Measurements from ENCODE around the gene SYNJ2. TPM values are rescaled to one million over a fixed set of nuclear protein-coding genes. Genes with fewer than 3 reads are reported as not detected.

Gene SYNJ2
- total and polyA plus RNA-seq, 7 experiments from 2014 or later = 12.0 to 36.6 (median 22.5) TPM

GRCh38 chr6:158076548-158076947, 94.9 kb downstream of the SYNJ2 start:
- peaks cover 0 to 74% (median 14%) of the 10 kb centered on the region in 3 experiments for H3K36me3 ChIP-seq (ENCODE audit: control insufficient read depth in 2 of 3, insufficient read depth in 3 of 3, low read length in 3 of 3)
- no peak for DNase-seq
- no peak overlapping the region for H3K27ac ChIP-seq (ENCODE audit: low read depth, low read length)
- CTCF ChIA-PET = no interaction called here
- Mint-ChIP-seq H3K27me3 (no peaks in the 10 kb centered on the region), H3K4me1 (peaks cover 5 to 14% (median 6%) of the 10 kb centered on the region in 7 donors), H3K9me3 (no peaks in the 10 kb centered on the region), H3K4me3 (no peak overlapping the region), H3K27ac (no peak overlapping the region), H3K36me3 (peaks cover 4 to 73% (median 39%) of the 10 kb centered on the region in 5 donors)
- intact Hi-C loops (cut with micrococcal nuclease) = loop anchor here in 1 of 2 donors (10.0 kb wide), 1 partner anchor 182 kb away; no protein-coding TSS in a partner anchor
- no peak for ATAC-seq
- POLR2A ChIA-PET = interaction anchor here (0.6 kb wide), 1 partner anchor 161 kb away, joined by 3 read pairs; no protein-coding TSS in a partner anchor
- H3K4me3 ChIP-seq (ENCODE audit: low read length) = no peak overlapping the region
- H3K4me1 ChIP-seq (ENCODE audit: control insufficient read depth in 2 of 2, insufficient read depth in 2 of 2, low read length in 2 of 2) = peaks cover 0 to 5% of the 10 kb centered on the region in 2 donors
- no peaks in the 10 kb centered on the region for H3K27me3 ChIP-seq (ENCODE audit: control insufficient read depth in 2 of 2, insufficient read depth in 2 of 2, low read length in 2 of 2)
- H3K9me3 ChIP-seq (ENCODE audit: control insufficient read depth in 2 of 3, low read length in 3 of 3) = no peaks in the 10 kb centered on the region

DNA sequence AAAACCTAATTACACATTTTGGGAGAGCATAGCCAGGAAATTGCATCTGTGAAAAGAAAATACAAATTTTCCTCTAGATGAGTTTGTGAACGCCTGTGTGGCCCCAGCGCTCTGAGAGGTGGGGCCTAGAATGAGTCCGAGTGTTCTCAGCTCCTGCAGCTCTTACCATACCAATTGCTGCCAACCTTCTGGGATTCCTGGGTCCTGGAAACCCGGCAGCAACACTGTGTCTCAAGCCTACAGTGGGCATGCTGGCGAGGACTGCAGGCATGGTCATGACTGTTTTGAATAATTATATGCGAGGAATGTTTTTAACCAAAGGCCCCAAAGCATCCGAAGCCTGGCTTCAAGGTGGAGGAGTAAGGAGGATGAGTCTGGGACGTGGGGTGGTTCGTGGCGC, 96.0 kb downstream of the SYNJ2 start:
- no peaks in the 10 kb centered on the region for H3K9me3 ChIP-seq (ENCODE audit: control insufficient read depth in 2 of 3, low read length in 3 of 3)
- Mint-ChIP-seq H3K4me1 (peaks cover 0 to 8% (median 0%) of the 10 kb centered on the region in 7 donors), H3K27me3 (no peaks in the 10 kb centered on the region), H3K36me3 (peaks cover 4 to 77% (median 40%) of the 10 kb centered on the region in 5 donors), H3K4me3 (no peak overlapping the region), H3K9me3 (no peaks in the 10 kb centered on the region), H3K27ac (no peak overlapping the region)
- no peak overlapping the region for H3K4me3 ChIP-seq (ENCODE audit: low read length)
- ChIA-PET POLR2A (interaction anchor here (0.7 kb wide), 1 partner anchor 9 kb away, joined by 3 read pairs; no protein-coding TSS in a partner anchor), CTCF (no interaction called here)
- ATAC-seq = no peak
- DNase-seq = no peak
- no peaks in the 10 kb centered on the region for H3K27me3 ChIP-seq (ENCODE audit: control insufficient read depth in 2 of 2, insufficient read depth in 2 of 2, low read length in 2 of 2)
- H3K36me3 ChIP-seq (ENCODE audit: control insufficient read depth in 2 of 3, insufficient read depth in 3 of 3, low read length in 3 of 3) = peaks cover 0 to 75% (median 14%) of the 10 kb centered on the region in 3 experiments
- intact Hi-C loops (cut with micrococcal nuclease) = loop anchor here in 1 of 2 donors (10.0 kb wide), 1 partner anchor 183 kb away; no protein-coding TSS in a partner anchor
- H3K4me1 ChIP-seq (ENCODE audit: control insufficient read depth in 2 of 2, insufficient read depth in 2 of 2, low read length in 2 of 2) = no peaks in the 10 kb centered on the region
- no peak overlapping the region for H3K27ac ChIP-seq (ENCODE audit: low read depth, low read length)

- CTCF ChIA-PET = no interaction called here
Measured at GRCh38 chr6:158078320-158078719, 96.7 kb downstream of the SYNJ2 start.

GRCh38 chr6:158080849-158081656, 99.4 kb downstream of the SYNJ2 start:
- no peaks in the 10 kb centered on the region for H3K27me3 Mint-ChIP-seq
- Histone ChIP-seq H3K4me3 (ENCODE audit: low read length) (no peak overlapping the region), H3K36me3 (ENCODE audit: control insufficient read depth in 2 of 3, insufficient read depth in 3 of 3, low read length in 3 of 3) (peaks cover 0 to 93% (median 24%) of the 10 kb centered on the region in 3 experiments), H3K9me3 (ENCODE audit: control insufficient read depth in 2 of 3, low read length in 3 of 3) (no peaks in the 10 kb centered on the region), H3K27ac (ENCODE audit: low read depth, low read length) (no peak overlapping the region), H3K27me3 (ENCODE audit: control insufficient read depth in 2 of 2, insufficient read depth in 2 of 2, low read length in 2 of 2) (no peaks in the 10 kb centered on the region), H3K4me1 (ENCODE audit: control insufficient read depth in 2 of 2, insufficient read depth in 2 of 2, low read length in 2 of 2) (no peaks in the 10 kb centered on the region)
- ChIA-PET POLR2A (no interaction called here), CTCF (interaction anchor here (1.9 kb wide), 1 partner anchor 9 kb away, joined by 8 read pairs; no protein-coding TSS in a partner anchor)
- peaks cover 0 to 5% (median 0%) of the 10 kb centered on the region in 7 donors for H3K4me1 Mint-ChIP-seq
- peaks cover 10 to 80% (median 43%) of the 10 kb centered on the region in 5 donors for H3K36me3 Mint-ChIP-seq
- DNase-seq = no peak
- no peak for ATAC-seq
- peak overlapping the region in 1 of 9 donors; percentile 16 for H3K27ac Mint-ChIP-seq
- intact Hi-C loops (cut with micrococcal nuclease) = no loop called here
- no peak overlapping the region for H3K4me3 Mint-ChIP-seq
- H3K9me3 Mint-ChIP-seq = no peaks in the 10 kb centered on the region

More at GRCh38 chr6:158078320-158078719, 96.7 kb downstream of the SYNJ2 start:
- Histone ChIP-seq H3K36me3 (ENCODE audit: control insufficient read depth in 2 of 3, insufficient read depth in 3 of 3, low read length in 3 of 3) (peaks cover 0 to 82% (median 17%) of the 10 kb centered on the region in 3 experiments), H3K4me1 (ENCODE audit: control insufficient read depth in 2 of 2, insufficient read depth in 2 of 2, low read length in 2 of 2) (no peaks in the 10 kb centered on the region), H3K9me3 (ENCODE audit: control insufficient read depth in 2 of 3, low read length in 3 of 3) (no peaks in the 10 kb centered on the region), H3K27ac (ENCODE audit: low read depth, low read length) (no peak overlapping the region), H3K27me3 (ENCODE audit: control insufficient read depth in 2 of 2, insufficient read depth in 2 of 2, low read length in 2 of 2) (no peaks in the 10 kb centered on the region), H3K4me3 (ENCODE audit: low read length) (no peak overlapping the region)
- DNase-seq (no peak), ATAC-seq (no peak)
- H3K27me3 Mint-ChIP-seq = no peaks in the 10 kb centered on the region
- peaks cover 0 to 8% (median 0%) of the 10 kb centered on the region in 7 donors for H3K4me1 Mint-ChIP-seq
- H3K4me3 Mint-ChIP-seq = no peak overlapping the region
- POLR2A ChIA-PET = interaction anchor here (0.7 kb wide), 1 partner anchor 9 kb away, joined by 3 read pairs; no protein-coding TSS in a partner anchor
- no peak overlapping the region for H3K27ac Mint-ChIP-seq
- peaks cover 4 to 83% (median 45%) of the 10 kb centered on the region in 5 donors for H3K36me3 Mint-ChIP-seq
- intact Hi-C loops (cut with micrococcal nuclease) = loop anchor here in 1 of 2 donors (10.0 kb wide), 1 partner anchor 184 kb away; no protein-coding TSS in a partner anchor
- H3K9me3 Mint-ChIP-seq = no peaks in the 10 kb centered on the region

- Histone ChIP-seq H3K27me3 (ENCODE audit: control insufficient read depth in 2 of 2, insufficient read depth in 2 of 2, low read length in 2 of 2) (no peaks in the 10 kb centered on the region), H3K9me3 (ENCODE audit: control insufficient read depth in 2 of 3, low read length in 3 of 3) (no peaks in the 10 kb centered on the region), H3K4me3 (ENCODE audit: low read length) (no peak overlapping the region), H3K4me1 (ENCODE audit: control insufficient read depth in 2 of 2, insufficient read depth in 2 of 2, low read length in 2 of 2) (no peaks in the 10 kb centered on the region), H3K27ac (ENCODE audit: low read depth, low read length) (no peak overlapping the region), H3K36me3 (ENCODE audit: control insufficient read depth in 2 of 3, insufficient read depth in 3 of 3, low read length in 3 of 3) (peaks cover 0 to 93% (median 28%) of the 10 kb centered on the region in 3 experiments)
- H3K27me3 Mint-ChIP-seq = no peaks in the 10 kb centered on the region
- H3K4me3 Mint-ChIP-seq = no peak overlapping the region
- intact Hi-C loops (cut with micrococcal nuclease) = no loop called here
- CTCF ChIA-PET = interaction anchor here (1.9 kb wide), 1 partner anchor 10 kb away, joined by 8 read pairs; no protein-coding TSS in a partner anchor
- no peaks in the 10 kb centered on the region for H3K9me3 Mint-ChIP-seq
- H3K27ac Mint-ChIP-seq = no peak overlapping the region
- POLR2A ChIA-PET = no interaction called here
- DNase-seq (no peak), ATAC-seq (peak; percentile 56)
- H3K36me3 Mint-ChIP-seq = peaks cover 7 to 75% (median 40%) of the 10 kb centered on the region in 5 donors
- H3K4me1 Mint-ChIP-seq = peaks cover 0 to 10% (median 0%) of the 10 kb centered on the region in 7 donors
Measured at GRCh38 chr6:158081657-158081935, 99.9 kb downstream of the SYNJ2 start.

DNA sequence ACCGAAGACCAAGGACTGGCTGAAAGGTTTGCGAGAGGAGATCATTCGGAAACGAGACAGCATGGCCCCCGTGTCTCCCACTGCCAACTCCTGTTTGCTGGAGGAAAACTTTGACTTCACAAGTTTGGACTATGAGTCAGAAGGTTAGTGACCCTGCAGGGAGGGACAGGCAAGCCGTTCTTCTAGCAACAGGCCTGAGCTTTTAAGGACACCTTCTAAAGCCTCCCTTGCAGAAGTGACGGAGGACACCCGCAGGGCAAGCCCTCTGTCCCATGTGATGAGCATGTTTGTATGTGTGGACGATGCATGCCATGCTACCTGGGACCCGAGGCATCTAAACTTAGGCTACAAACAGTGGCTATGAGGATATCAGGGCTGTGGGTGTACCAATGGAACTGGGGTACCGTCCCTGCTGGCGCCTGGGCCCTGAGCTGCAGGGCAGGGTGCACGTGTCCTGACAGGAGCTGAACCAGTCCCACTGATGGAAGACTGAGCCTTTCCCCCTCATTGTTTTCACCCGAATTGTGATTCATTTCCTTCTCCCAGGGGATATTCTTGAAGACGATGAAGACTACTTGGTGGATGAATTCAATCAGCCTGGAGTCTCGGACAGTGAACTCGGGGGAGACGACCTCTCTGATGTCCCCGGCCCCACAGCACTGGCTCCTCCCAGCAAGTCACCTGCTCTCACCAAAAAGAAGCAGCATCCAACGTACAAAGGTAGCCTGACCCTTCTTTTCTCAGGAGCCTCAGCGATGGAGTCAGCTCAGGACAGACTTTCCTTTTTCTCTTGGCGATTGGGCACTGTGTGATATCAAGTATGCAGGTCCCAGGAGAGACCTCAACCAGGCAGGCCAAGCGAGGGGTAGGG, 102.0 kb downstream of the SYNJ2 start:
- peaks cover 7 to 75% (median 40%) of the 10 kb centered on the region in 5 donors for H3K36me3 Mint-ChIP-seq
- no peak for DNase-seq
- Histone ChIP-seq H3K4me1 (ENCODE audit: control insufficient read depth in 2 of 2, insufficient read depth in 2 of 2, low read length in 2 of 2) (no peaks in the 10 kb centered on the region), H3K27me3 (ENCODE audit: control insufficient read depth in 2 of 2, insufficient read depth in 2 of 2, low read length in 2 of 2) (no peaks in the 10 kb centered on the region), H3K36me3 (ENCODE audit: control insufficient read depth in 2 of 3, insufficient read depth in 3 of 3, low read length in 3 of 3) (peaks cover 0 to 87% (median 21%) of the 10 kb centered on the region in 3 experiments), H3K9me3 (ENCODE audit: control insufficient read depth in 2 of 3, low read length in 3 of 3) (no peaks in the 10 kb centered on the region), H3K4me3 (ENCODE audit: low read length) (no peak overlapping the region), H3K27ac (ENCODE audit: low read depth, low read length) (no peak overlapping the region)
- CTCF ChIA-PET = interaction anchor here (0.6 kb wide), 1 partner anchor 55 kb away, joined by 3 read pairs; no protein-coding TSS in a partner anchor
- no peak overlapping the region for H3K4me3 Mint-ChIP-seq
- no peaks in the 10 kb centered on the region for H3K27me3 Mint-ChIP-seq
- POLR2A ChIA-PET = no interaction called here
- ATAC-seq = no peak
- no peaks in the 10 kb centered on the region for H3K9me3 Mint-ChIP-seq
- peak overlapping the region in 2 of 9 donors; percentile 34 to 53 for H3K27ac Mint-ChIP-seq
- H3K4me1 Mint-ChIP-seq = peaks cover 0 to 18% (median 0%) of the 10 kb centered on the region in 7 donors
- intact Hi-C loops (cut with micrococcal nuclease) = no loop called here
